ENCODE results near the gene PEX26.

GRCh38 chr22:18152519-18152918, 74.7 kb downstream of the PEX26 start:
- TF ChIP-seq CTCF (IDR thresholded peaks at IDR 0.05) (no peak), POLR2A (IDR thresholded peaks at IDR 0.05) (no peak)
